H1 (cell line): ENCODE results near the gene RAI14. TPM values are rescaled to one million over a fixed set of nuclear protein-coding genes. Genes with fewer than 3 reads are reported as not detected.

Experiments used
- FOSL1 ChIP-seq: IDR thresholded peaks from 2 replicates; pipeline ENCODE4 v1.6.1; 2011; ENCODE audit warnings: mild to moderate bottlenecking, low read depth, low read length, moderate library complexity; ENCODE audit not compliant: insufficient read depth
- KDM1A ChIP-seq: fragments of 200-600, 300-600 bp; sonication (generic); IDR thresholded peaks from 2 replicates; pipeline ENCODE4 v1.7.1; 2016; ENCODE audit warnings: mild to moderate bottlenecking, low read length, borderline replicate concordance
- MAFK ChIP-seq: IDR thresholded peaks from 2 replicates; pipeline ENCODE4 v1.6.1; 2012; ENCODE audit warnings: low read depth, mild to moderate bottlenecking, improper control_type of control experiment, low read length
- TBP ChIP-seq: IDR thresholded peaks from 2 replicates; pipeline ENCODE4 v1.6.1; 2011; ENCODE audit warnings: low read depth, low read length, improper control_type of control experiment
- polyA plus RNA-seq, 7 experiments: library from polyadenylated mRNA; depleted of rRNA in 3 of 7; stranded (reverse) in 5 of 7; unstranded in 2 of 7; fragments of >200 nt in 5 of 7; fragments of 200-250 nt in 2 of 7; gene quantifications; 1 replicate in 5 of 7; 2 replicates in 1 of 7; 4 replicates in 1 of 7; pipeline versions ENCODE4 v1.2.1 to v1.2.3, GENCODE V29; 2011 to 2013; ENCODE audit warnings: missing spikeins in 2 of 7, mixed read lengths in 2 of 7
- total RNA-seq: library from RNA; stranded (reverse); fragmentation: NEBNext Ultra II Directional; extraction: Animal tissue kit (Norgen Biotek cat#: 25700); gene quantifications from 2 replicates; pipeline ENCODE4 v1.2.1, GENCODE V29; 2021

RAI14 gene
- total and polyA plus RNA-seq, 2 of the 8 experiments (the other 6 are each of a cell fraction or from before 2014, with no cell fraction given) = 48.4 to 210 TPM

DNA sequence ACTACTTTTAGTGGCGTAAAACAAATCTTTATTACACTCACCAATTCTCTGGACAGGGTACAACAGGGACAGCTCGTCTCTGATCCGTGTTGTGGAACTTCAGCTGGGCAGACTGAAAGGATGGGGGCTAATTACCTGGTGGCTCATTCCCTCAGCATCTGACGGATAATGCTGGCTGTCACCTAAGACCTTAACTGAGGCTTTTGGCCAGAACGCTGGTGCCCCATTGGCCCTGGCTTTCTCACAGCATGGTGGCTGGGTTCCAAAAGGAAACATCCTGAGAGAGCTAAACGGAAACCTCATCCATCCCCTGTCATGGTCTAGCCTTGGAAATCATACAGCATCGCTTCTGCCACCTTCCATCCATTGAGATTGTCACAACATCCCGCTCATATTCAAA is 62.9 kb downstream of the RAI14 start (continued):
- TF ChIP-seq KDM1A = no peak
- TF ChIP-seq MAFK = no peak
- no peak for TF ChIP-seq TBP
- TF ChIP-seq FOSL1 = no peak
